GM18907 (cell line): ENCODE results near the gene TCEAL4.
"Not testable (repeated sequence)": the region's sequence is repeated elsewhere in the genome, so short reads cannot be mapped to it uniquely, and the experiment has no call there.

Experiments used
- ATAC-seq: cut with Tn5 transposase; IDR thresholded peaks from one replicate; pipeline ENCODE4 v1.9.1; 2021; ENCODE audit warnings: mild to moderate bottlenecking, moderate library complexity; ENCODE audit not compliant: unreplicated experiment

TCEAL4 gene

DNA sequence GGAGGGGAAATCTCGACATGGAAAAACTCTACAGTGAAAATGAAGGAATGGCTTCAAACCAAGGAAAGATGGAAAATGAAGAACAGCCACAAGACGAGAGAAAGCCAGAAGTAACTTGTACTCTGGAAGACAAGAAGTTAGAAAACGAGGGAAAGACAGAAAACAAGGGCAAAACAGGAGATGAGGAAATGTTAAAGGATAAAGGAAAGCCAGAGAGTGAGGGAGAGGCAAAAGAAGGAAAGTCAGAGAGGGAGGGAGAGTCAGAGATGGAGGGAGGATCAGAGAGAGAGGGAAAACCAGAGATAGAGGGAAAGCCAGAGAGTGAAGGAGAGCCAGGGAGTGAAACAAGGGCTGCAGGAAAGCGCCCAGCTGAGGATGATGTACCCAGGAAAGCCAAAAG, 1.3 kb downstream of the TCEAL4 start:
- ATAC-seq, result no peak

DNA sequence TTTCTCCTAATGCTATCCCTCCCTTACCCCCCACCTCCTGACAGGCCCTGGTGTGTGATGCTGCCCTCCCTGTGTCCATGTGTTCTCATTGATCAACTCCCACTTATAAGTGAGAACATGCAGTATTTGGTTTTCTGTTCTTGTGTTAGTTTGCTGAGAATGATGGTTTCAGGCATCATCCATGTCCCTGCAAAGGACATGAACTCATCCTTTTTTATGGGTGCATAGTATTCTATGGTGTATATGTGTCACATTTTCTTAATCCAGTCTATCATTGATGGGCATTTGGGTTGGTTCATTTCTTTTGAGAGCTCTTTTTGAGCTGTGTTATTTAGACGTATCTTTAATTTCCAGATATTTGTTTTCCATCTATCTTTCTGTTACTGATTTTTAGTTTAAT, 7.0 kb downstream of the TCEAL4 start:
- not testable (repeated sequence) for ATAC-seq

GRCh38 chrX:103595202-103595601, 9.9 kb downstream of the TCEAL4 start:
- not testable (repeated sequence) for ATAC-seq

GRCh38 chrX:103607364-103608305, 22.3 kb downstream of the TCEAL4 start, which contains the start of gene TCEAL3:
TCEAL3 (plus strand) TSS chrX:103607963; CDS start chrX:103609065, 1,102 bp downstream.
- peak; percentile 80 for ATAC-seq

- peak; percentile 32 for ATAC-seq
Measured at GRCh38 chrX:103608306-103608963, 23.1 kb downstream of the TCEAL4 start.

DNA sequence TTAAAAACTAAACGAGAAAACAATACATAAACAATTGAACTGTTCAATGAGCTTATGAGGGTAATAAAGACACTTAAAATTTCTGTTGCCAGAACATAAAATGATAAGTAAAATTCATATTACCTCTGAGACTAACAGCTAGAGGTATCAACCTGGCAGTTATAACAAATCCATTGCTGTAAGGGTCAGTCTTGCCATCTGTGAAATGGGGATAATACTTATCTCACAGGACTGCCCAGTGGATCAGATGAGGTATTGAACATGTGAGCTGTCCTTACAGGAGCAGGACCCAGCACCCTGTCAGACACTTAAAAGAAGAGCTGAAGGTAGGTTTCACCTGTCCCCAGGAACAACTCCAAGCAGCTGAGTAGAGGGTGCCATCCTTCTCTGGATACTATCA, 25.0 kb downstream of the TCEAL4 start:
- no peak for ATAC-seq

- ATAC-seq, result no peak
Measured at GRCh38 chrX:103613362-103613890, 28.1 kb downstream of the TCEAL4 start.

DNA sequence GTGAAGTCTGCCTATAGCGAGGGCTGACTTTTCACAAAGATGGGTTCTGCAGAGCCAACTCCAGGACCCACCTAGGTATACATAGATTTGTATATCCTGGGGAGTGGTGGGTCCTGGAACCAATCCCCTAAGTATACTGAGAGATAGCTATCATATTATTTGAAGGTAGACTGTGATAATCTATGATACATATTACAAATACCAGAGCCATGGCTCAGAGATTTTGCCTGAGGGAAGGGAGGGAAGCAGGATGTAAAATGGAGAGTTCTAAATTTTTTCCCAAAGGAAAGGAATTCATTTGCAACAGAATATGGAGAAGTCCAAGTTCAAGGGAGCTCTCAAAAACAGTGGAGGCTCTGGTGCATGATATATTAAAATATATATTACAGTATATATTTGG, 29.7 kb downstream of the TCEAL4 start:
- no peak for ATAC-seq

- ATAC-seq, result no peak
Measured at GRCh38 chrX:103615781-103616371, 30.6 kb downstream of the TCEAL4 start.

DNA sequence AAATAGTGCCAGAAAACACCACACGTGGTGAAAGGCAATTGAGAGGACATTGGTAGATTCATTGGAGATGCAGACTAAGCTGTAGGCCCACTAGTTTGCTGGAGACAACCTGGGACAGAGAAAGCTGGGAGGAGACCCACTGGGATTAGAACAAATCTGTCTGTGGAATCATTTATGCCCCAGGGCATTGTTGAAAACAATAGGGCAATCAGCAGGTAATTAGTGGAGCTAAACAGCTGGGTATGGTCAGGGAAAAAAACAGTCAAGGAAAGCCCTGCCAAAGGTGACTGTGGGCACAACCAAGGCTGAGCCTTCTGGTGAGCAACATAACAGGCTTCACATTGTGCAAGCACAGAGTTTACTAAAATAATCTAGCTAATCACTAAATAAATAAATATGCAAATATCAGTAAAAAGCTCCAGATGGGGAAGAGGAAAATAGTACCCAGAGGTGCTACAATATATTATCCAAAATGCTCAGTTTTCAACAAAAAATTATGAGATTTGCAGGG, 31.4 kb downstream of the TCEAL4 start:
- ATAC-seq, result no peak

DNA sequence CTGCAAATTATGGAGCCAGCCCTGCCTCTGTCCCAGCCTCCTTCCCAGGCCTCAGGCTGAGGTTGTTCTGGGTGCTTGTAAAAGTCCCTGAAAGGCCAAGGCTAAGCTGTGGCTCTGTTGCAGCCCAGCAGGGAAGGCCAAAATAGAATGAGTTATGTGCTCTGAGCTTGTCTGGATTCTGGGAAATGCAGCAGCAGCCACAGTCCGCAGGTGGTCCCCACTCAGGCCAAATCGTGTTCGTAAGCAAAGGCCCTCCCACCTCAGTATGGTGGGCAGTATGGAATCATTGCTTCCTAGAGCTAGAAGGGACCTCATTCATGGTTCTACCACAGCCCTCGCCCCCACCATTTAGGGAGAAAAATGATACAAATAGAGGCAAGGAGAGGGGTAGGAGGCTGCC, 38.8 kb downstream of the TCEAL4 start:
- ATAC-seq, result no peak

DNA sequence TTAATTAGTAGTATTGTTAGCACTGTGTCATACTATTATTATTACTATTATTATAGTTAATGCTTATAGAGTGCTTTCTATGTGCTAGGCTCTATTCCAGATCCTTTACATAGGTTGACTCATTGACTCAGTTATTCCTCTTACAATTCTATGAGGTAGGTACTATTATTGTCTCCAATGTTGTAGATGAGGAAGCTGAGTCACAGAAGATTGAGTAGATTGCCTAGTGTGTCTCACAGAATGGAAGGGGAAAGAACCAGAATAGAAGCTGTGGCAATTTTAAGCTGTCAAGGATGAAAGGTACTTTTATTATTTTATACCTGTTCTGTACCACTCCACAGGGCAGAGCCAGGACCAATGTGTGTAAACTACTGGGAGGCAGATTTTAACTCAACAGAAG, 41.5 kb downstream of the TCEAL4 start:
- ATAC-seq, result no peak

DNA sequence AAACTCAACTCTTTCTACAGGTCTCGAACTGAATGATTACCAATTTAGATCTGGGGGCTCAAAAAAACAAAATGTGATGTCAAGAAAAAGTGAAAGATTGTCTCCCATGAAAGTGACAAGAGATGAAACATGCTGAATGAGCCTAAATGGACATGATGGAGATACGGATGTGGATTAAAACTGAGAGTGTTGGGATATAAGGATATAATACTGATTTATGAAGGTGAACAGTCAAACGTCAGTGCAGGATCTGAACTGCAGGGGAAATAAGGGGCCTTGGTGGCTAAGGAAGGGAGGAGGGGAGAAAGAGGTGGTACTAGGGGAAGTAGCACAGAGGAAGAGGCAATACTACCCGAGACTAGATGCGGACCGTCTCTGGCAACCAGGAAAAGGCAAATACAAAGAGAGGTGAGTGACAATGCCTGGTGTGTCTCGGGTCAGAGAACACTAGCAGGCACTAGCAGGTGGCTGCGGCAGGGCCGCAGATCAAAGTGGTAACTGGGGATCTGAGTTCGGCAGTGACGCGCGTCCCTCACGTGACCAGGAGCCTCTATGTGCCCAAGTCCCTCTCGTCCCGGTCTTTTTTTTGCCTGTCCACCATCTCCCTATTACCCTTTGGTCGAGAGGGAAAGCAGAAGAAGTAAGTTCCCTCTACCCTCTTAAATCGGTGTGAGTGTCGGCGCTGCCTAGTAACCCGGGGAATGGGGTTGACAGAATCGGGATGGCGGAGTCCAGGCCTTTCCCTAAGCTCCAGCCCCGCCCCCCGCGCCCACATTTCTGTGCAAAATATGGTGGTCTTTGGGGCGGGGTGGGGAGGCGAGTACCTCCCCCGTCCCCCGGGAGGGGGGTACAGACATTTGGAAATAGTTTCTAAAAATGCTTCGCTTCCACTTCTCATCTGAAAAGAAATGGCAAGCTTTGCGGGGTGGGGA, 43.3 kb downstream of the TCEAL4 start, which contains the start of gene TCEAL1:
Gene TCEAL1 (plus strand): TSS at position 590 of the 932 bp plus-strand sequence. CDS start 942 bp downstream, outside the sequence.
- peak; percentile 70 for ATAC-seq

DNA sequence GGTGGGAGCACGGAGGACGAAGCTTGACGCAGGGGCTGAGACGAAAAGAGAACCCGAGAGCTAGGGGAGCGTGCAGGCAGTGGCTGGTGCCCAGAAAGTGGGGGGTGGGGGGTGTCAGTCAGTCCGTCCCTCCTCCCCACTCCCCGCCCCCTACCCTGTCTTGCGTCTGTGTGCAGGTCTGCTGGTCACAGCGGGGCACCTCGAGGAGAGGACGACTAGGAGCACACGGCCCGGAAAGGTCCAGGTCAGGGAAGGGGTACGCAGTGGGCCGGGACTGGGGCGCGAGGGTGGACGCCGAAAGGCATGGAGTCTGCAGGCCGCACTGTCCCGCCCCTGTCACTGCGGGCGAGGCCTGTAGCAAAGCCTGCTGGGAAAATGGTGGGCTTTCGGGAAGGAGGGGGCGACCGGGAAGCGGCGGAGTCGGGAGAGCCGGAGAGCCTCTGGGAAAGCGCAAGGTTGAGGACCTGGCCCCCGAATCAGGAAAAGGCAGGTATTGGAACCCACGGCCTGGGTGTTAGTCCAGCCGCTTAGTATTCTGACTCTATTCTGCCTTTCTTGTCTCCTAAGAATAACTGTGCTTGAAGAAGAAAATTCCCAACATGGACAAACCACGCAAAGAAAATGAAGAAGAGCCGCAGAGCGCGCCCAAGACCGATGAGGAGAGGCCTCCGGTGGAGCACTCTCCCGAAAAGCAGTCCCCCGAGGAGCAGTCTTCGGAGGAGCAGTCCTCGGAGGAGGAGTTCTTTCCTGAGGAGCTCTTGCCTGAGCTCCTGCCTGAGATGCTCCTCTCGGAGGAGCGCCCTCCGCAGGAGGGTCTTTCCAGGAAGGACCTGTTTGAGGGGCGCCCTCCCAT, 44.2 kb downstream of the TCEAL4 start:
- ATAC-seq, result peak; percentile 41

DNA sequence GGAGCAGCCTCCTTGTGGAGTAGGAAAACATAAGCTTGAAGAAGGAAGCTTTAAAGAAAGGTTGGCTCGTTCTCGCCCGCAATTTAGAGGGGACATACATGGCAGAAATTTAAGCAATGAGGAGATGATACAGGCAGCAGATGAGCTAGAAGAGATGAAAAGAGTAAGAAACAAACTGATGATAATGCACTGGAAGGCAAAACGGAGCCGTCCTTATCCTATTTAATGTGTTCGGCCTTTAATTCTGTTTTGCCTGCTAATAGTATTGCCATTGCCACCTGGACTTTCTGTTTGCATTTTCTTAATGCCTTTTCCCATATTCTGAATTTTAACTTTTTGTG, 44.8 kb downstream of the TCEAL4 start:
- ATAC-seq, result no peak

DNA sequence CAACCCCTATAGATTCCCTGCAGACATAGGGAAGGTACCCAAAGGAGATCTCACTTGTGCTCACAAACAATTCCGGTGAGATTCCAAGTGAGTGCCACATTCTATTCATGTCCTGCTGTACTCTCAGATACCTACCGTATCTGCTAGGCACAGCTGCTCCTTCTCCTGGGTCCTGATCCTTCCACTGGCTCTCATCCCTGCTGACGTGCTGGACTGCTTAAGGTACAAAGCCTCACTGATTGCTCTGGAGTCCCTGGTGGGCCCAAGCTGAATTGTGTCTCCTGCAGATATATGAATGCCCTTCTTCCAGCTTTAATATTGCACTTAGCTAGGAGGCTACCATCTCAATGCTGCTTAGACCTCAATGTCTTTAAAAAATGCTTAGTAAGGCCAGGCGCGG, 45.8 kb downstream of the TCEAL4 start:
- ATAC-seq, result no peak

DNA sequence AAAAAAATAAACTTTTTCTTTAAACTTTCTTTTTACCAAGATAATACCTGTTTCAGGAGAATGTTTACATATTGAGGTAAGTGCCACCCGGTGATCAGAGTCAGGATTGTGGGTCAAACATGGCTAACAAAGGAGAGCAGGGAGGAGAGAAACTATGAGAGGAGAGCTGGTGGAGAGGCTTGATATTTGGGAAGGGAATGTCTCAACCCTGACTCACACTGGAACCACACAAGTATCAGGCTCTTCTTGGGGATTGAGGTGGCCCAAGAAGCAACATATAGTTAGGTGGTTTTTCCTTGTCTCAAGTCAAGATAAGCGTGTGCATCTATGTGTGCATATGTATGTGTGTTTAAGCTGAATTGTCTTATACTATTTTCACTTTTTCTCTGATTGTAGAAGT, 50.1 kb downstream of the TCEAL4 start:
- ATAC-seq, result no peak
